ENCODE results near the gene EID3.

EID3 gene

DNA sequence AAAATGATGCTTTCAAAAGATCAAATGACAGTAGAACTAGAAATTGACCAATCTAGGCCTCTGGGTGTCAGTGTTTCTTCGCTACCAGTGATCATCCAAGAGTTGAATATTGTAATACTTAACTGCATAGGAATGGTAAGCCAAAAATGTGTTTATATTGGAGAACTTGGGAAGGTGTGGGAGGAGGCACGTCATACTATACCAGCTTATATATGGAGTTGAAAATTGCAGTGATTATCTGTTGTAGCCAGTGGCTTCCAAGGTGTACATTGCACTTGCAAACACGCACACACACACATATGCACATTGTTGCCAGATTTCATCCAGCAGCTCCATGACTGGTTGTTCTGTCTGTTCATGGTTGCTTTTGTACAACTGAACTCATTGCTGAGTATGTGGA, 36.1 kb downstream of the EID3 start:
- H3K79me2 ChIP-seq (ENCODE audit: control insufficient read depth, insufficient read depth, low read length, unreplicated experiment), result peaks cover 40% of the 10 kb centered on the region
- H3K4me3 ChIP-seq (ENCODE audit: low read depth, low read length), result no peak overlapping the region
- peaks cover 63% of the 10 kb centered on the region for H3K36me3 ChIP-seq (ENCODE audit: insufficient read depth, low read length)
- H2AFZ ChIP-seq (ENCODE audit: low read length, unreplicated experiment), result no peak overlapping the region
- H3K27me3 ChIP-seq (ENCODE audit: insufficient read depth, low read length), result no peaks in the 10 kb centered on the region
- H3K4me1 ChIP-seq (ENCODE audit: control insufficient read depth, insufficient read depth, low read length, unreplicated experiment), result peaks cover 9% of the 10 kb centered on the region
- 0 out of 2 replicates have a peak overlapping the region, but pooled peaks have one; percentile 13 for H3K27ac ChIP-seq (ENCODE audit: low read depth, low read length)

DNA sequence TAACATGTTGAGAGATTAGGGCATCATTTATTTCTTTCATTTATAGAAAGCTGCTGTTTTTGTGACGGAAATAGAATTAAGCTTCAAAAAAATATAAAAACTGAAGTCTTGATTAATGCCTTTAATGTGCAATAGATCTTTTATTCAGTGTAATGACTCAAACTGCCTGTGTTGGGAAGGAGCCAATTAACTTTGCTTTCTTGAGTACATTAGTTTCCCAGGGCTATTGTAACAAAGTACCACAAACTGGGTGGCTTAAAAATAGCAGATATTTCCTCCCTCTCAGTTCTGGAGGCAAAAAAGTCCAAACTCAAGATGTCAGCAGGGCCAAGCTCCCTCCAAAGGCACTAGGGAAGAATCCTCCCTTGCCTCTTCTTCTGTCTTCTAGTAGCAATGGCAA, 36.6 kb downstream of the EID3 start:
- Histone ChIP-seq H3K27me3 (ENCODE audit: insufficient read depth, low read length) (no peaks in the 10 kb centered on the region), H3K4me1 (ENCODE audit: control insufficient read depth, insufficient read depth, low read length, unreplicated experiment) (peaks cover 9% of the 10 kb centered on the region), H3K79me2 (ENCODE audit: control insufficient read depth, insufficient read depth, low read length, unreplicated experiment) (peaks cover 42% of the 10 kb centered on the region), H2AFZ (ENCODE audit: low read length, unreplicated experiment) (no peak overlapping the region), H3K27ac (ENCODE audit: low read depth, low read length) (0 out of 2 replicates have a peak overlapping the region, but pooled peaks have one; percentile 13), H3K36me3 (ENCODE audit: insufficient read depth, low read length) (peaks cover 65% of the 10 kb centered on the region), H3K4me3 (ENCODE audit: low read depth, low read length) (no peak overlapping the region)

DNA sequence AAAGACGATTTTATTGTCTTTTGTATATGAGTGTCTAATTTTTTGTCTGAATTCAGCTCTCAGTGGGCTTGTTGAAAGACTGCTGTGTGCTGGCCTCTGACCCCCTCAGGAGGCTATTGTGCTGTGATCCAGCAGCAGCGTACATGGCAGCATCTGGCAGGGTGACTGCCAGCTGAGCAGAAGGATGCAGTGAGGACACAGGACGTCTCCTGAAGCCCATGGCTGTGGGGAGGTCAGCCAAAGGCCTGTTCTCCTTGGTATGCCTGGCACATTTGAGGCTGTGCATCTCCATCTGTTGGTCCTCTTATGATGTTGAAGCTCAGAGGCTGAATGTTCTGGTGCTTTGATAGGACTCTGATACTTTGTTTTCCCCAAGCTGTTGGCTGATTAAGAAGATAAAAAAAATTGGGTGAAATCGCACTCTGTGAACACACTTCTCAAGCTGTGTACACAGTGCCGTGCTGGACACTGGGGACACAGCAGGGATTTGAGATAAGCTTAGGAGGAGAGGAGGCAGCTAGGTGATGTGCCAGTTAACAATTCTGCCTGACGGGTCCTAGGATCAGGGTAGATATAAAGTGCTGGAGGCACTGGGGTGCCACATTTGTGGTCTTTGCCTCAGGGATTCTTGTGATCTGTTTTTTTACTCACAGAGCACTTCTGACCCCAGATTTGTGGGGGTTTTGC, 37.5 kb downstream of the EID3 start:
- Histone ChIP-seq H3K4me1 (ENCODE audit: control insufficient read depth, insufficient read depth, low read length, unreplicated experiment) (peaks cover 9% of the 10 kb centered on the region), H3K27me3 (ENCODE audit: insufficient read depth, low read length) (no peaks in the 10 kb centered on the region), H3K36me3 (ENCODE audit: insufficient read depth, low read length) (peaks cover 56% of the 10 kb centered on the region), H3K27ac (ENCODE audit: low read depth, low read length) (no peak overlapping the region), H2AFZ (ENCODE audit: low read length, unreplicated experiment) (no peak overlapping the region), H3K4me3 (ENCODE audit: low read depth, low read length) (no peak overlapping the region), H3K79me2 (ENCODE audit: control insufficient read depth, insufficient read depth, low read length, unreplicated experiment) (peaks cover 46% of the 10 kb centered on the region)

DNA sequence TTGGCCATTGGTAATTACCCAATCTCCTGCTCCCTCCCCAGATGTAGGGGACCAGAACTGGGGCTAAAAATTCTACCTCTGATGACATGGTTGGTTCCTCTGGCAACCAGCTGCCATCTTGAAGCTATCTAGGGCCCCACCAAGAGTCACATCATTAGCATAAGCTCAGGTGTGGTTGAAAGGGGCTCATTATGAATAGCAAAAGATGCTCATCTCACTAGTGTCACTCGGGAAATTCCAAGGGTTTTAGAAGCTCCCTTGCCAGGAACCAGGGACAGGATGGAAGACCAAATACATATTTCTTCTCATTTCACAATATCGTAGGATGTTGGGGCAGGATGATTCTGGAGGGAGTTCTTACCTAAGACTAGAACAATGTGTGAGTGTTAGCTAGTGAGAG, 38.6 kb downstream of the EID3 start:
- Histone ChIP-seq H3K27me3 (ENCODE audit: insufficient read depth, low read length) (no peaks in the 10 kb centered on the region), H3K36me3 (ENCODE audit: insufficient read depth, low read length) (peaks cover 53% of the 10 kb centered on the region), H3K79me2 (ENCODE audit: control insufficient read depth, insufficient read depth, low read length, unreplicated experiment) (peaks cover 46% of the 10 kb centered on the region), H3K27ac (ENCODE audit: low read depth, low read length) (no peak overlapping the region), H3K4me3 (ENCODE audit: low read depth, low read length) (no peak overlapping the region), H2AFZ (ENCODE audit: low read length, unreplicated experiment) (no peak overlapping the region), H3K4me1 (ENCODE audit: control insufficient read depth, insufficient read depth, low read length, unreplicated experiment) (peaks cover 9% of the 10 kb centered on the region)

DNA sequence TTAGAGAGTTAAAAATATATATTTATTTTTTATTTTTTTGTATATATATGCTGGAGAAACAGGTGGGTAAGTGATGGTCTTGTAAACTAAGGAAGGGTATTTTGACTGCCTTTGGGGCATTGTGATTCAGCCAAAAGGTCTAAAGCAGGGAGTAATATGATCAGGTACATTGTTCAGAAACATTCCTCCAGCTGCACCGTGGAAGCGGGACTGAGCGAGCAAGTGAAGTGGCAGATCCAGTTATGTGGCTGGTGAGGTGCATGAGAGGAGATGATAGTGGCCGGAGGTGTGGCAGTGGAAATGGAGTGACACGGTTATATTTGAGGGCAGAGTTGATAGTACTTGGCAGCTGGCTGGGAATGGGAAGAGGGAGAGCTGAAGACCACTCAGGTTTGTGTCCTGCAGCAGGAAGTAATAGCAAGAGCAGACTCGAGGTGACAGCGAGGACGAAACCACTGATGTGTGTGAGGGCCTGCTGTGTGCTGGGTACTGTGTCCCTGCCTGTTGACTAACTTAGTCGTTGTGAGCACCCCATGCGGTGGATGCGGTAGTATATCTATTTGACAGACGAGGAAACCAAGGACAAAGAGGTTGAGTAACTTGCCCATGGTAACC, 39.2 kb downstream of the EID3 start:
- H2AFZ ChIP-seq (ENCODE audit: low read length, unreplicated experiment), result no peak overlapping the region
- H3K79me2 ChIP-seq (ENCODE audit: control insufficient read depth, insufficient read depth, low read length, unreplicated experiment), result peaks cover 48% of the 10 kb centered on the region
- H3K27ac ChIP-seq (ENCODE audit: low read depth, low read length), result no peak overlapping the region
- H3K27me3 ChIP-seq (ENCODE audit: insufficient read depth, low read length), result no peaks in the 10 kb centered on the region
- H3K36me3 ChIP-seq (ENCODE audit: insufficient read depth, low read length), result peaks cover 58% of the 10 kb centered on the region
- peaks cover 9% of the 10 kb centered on the region for H3K4me1 ChIP-seq (ENCODE audit: control insufficient read depth, insufficient read depth, low read length, unreplicated experiment)
- no peak overlapping the region for H3K4me3 ChIP-seq (ENCODE audit: low read depth, low read length)

DNA sequence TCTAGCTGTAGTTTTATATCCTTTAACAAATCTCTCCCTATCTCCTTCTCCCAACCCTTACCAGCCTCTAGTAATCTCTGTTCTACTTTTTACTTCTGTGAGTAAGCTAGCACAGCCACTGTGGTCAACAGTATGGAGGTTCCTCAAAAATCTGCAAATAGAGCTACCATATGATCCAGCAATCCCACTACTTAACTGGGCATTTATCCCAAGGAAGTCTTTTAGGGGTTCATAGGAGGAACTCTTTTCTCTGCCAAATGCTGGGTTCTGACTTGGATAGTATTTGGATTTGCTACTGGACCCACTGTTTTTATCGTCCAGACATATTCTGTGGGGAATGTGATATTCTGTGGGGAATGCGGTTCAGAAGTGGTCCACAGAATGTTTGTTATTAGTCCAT, 41.1 kb downstream of the EID3 start:
- Histone ChIP-seq H2AFZ (ENCODE audit: low read length, unreplicated experiment) (no peak overlapping the region), H3K79me2 (ENCODE audit: control insufficient read depth, insufficient read depth, low read length, unreplicated experiment) (peaks cover 43% of the 10 kb centered on the region), H3K4me1 (ENCODE audit: control insufficient read depth, insufficient read depth, low read length, unreplicated experiment) (peaks cover 8% of the 10 kb centered on the region), H3K4me3 (ENCODE audit: low read depth, low read length) (no peak overlapping the region), H3K36me3 (ENCODE audit: insufficient read depth, low read length) (peaks cover 65% of the 10 kb centered on the region), H3K27ac (ENCODE audit: low read depth, low read length) (no peak overlapping the region), H3K27me3 (ENCODE audit: insufficient read depth, low read length) (no peaks in the 10 kb centered on the region)

DNA sequence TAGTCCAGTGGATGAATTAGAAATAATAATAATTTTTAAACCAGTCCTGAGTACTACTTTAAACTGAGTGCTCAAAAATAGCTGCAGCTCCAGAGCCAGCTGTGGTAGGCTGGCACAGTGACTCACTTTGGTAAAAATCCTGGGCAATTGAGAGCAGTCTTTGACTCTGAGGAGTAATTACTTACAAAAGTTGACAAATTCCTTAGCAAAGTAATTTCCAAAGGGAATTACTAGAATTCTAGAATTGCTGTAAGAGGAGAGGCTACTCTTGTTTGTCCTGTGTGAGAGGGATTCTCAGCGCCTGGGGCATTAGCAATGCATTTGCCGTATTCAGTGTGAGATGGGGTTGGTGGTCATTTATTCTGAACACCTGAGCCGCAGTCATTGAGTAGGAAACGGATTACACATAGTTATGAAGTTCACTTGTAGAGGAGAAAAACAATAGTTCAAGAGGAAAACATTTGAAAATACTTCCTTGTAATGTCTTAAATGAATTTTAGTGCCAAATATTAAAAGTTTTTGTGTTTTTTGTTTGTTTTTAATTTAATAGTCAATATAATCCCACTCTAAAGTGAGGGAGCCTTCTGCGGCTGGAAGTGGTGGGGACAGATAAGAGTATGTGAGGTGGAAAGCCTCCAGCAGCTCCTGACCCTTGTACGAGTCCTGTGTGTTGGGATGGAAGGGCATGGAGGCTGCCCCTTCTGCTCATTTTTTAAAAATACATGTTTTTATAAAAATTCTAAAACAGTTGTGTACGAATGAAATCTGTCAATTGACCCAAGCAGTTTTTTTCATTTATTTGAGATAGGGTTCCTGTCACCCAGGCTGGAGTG, 41.9 kb downstream of the EID3 start:
- peaks cover 66% of the 10 kb centered on the region for H3K36me3 ChIP-seq (ENCODE audit: insufficient read depth, low read length)
- H3K27me3 ChIP-seq (ENCODE audit: insufficient read depth, low read length), result no peaks in the 10 kb centered on the region
- H3K27ac ChIP-seq (ENCODE audit: low read depth, low read length), result no peak overlapping the region
- no peak overlapping the region for H3K4me3 ChIP-seq (ENCODE audit: low read depth, low read length)
- H2AFZ ChIP-seq (ENCODE audit: low read length, unreplicated experiment), result no peak overlapping the region
- peaks cover 4% of the 10 kb centered on the region for H3K4me1 ChIP-seq (ENCODE audit: control insufficient read depth, insufficient read depth, low read length, unreplicated experiment)
- peaks cover 37% of the 10 kb centered on the region for H3K79me2 ChIP-seq (ENCODE audit: control insufficient read depth, insufficient read depth, low read length, unreplicated experiment)

DNA sequence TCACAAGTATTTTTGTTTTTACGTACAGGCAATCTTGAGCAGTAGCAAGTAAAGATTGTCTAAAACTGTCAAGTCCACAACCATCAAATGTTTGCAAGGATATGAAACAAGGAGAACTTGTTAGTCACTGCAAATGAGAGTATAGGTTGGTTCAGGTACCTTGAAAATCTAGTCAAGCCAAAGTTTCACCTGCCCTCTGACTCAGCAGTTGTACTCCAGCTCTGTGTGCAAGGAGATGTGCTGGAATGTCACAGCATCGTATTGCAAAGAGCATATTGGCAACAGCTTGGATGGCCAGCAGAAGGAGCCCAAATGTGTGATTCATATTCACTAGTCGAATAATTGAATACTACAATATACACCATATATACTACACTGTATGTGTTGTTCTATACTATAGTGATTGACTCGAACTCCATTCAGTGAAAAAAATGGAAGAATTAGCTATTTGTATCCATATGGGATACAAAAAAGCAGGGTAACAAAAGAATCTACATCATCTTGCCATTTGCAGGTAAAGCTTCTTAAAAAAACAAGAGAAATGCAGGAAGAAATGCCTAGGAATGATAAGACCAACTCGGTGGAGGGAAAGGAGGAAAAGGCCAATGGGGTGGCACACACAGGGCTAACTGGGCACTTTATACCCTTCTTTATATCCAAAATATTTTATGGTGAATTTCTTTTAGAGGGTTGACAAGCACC, 44.0 kb downstream of the EID3 start:
- Histone ChIP-seq H3K27ac (ENCODE audit: low read depth, low read length) (no peak overlapping the region), H3K4me1 (ENCODE audit: control insufficient read depth, insufficient read depth, low read length, unreplicated experiment) (peaks cover 11% of the 10 kb centered on the region), H3K4me3 (ENCODE audit: low read depth, low read length) (no peak overlapping the region), H3K27me3 (ENCODE audit: insufficient read depth, low read length) (no peaks in the 10 kb centered on the region), H3K79me2 (ENCODE audit: control insufficient read depth, insufficient read depth, low read length, unreplicated experiment) (peaks cover 25% of the 10 kb centered on the region), H2AFZ (ENCODE audit: low read length, unreplicated experiment) (no peak overlapping the region), H3K36me3 (ENCODE audit: insufficient read depth, low read length) (peaks cover 70% of the 10 kb centered on the region)

DNA sequence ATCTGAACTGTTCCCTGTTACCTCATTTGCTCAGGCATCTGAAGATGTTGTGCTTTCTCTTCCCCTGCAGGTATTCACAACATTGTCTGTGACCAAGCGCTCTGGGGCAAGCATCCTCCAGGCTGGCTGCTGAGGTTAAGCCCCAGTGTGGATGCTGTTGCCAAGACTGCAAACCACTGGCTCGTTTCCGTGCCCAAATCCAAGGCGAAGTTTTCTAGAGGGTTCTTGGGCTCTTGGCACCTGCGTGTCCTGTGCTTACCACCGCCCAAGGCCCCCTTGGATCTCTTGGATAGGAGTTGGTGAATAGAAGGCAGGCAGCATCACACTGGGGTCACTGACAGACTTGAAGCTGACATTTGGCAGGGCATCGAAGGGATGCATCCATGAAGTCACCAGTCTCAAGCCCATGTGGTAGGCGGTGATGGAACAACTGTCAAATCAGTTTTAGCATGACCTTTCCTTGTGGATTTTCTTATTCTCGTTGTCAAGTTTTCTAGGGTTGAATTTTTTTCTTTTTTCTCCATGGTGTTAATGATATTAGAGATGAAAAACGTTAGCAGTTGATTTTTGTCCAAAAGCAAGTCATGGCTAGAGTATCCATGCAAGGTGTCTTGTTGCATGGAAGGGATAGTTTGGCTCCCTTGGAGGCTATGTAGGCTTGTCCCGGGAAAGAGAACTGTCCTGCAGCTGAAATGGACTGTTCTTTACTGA, 44.9 kb downstream of the EID3 start:
- H3K4me1 ChIP-seq (ENCODE audit: control insufficient read depth, insufficient read depth, low read length, unreplicated experiment), result peaks cover 7% of the 10 kb centered on the region
- H3K27me3 ChIP-seq (ENCODE audit: insufficient read depth, low read length), result no peaks in the 10 kb centered on the region
- no peak overlapping the region for H3K27ac ChIP-seq (ENCODE audit: low read depth, low read length)
- H3K79me2 ChIP-seq (ENCODE audit: control insufficient read depth, insufficient read depth, low read length, unreplicated experiment), result peaks cover 17% of the 10 kb centered on the region
- no peak overlapping the region for H3K4me3 ChIP-seq (ENCODE audit: low read depth, low read length)
- H2AFZ ChIP-seq (ENCODE audit: low read length, unreplicated experiment), result no peak overlapping the region
- peaks cover 70% of the 10 kb centered on the region for H3K36me3 ChIP-seq (ENCODE audit: insufficient read depth, low read length)

DNA sequence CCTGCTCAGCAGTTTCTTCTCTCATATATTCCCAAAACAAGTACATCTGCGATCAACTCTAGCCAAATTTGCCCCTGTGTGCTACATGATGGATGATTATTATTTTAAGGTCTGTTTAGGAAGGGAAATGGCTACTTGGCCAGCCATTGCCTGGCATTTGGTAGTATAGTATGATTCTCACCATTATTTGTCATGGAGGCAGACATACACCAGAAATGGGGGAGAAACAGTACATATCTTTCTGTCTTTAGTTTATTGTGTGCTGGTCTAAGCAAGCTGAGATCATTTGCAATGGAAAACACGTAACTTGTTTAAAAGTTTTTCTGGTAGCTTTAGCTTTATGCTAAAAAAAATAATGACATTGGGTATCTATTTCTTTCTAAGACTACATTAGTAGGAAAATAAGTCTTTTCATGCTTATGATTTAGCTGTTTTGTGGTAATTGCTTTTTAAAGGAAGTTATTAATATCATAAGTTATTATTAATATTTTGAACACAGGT, 45.5 kb downstream of the EID3 start:
- no peak overlapping the region for H3K4me3 ChIP-seq (ENCODE audit: low read depth, low read length)
- peaks cover 16% of the 10 kb centered on the region for H3K79me2 ChIP-seq (ENCODE audit: control insufficient read depth, insufficient read depth, low read length, unreplicated experiment)
- H3K36me3 ChIP-seq (ENCODE audit: insufficient read depth, low read length), result peaks cover 72% of the 10 kb centered on the region
- peaks cover 7% of the 10 kb centered on the region for H3K4me1 ChIP-seq (ENCODE audit: control insufficient read depth, insufficient read depth, low read length, unreplicated experiment)
- H3K27me3 ChIP-seq (ENCODE audit: insufficient read depth, low read length), result no peaks in the 10 kb centered on the region
- H2AFZ ChIP-seq (ENCODE audit: low read length, unreplicated experiment), result no peak overlapping the region
- no peak overlapping the region for H3K27ac ChIP-seq (ENCODE audit: low read depth, low read length)
